ENCODE results near the gene SOCS7.

SOCS7 gene

GRCh38 chr17:38324141-38324697, 27.4 kb upstream of the SOCS7 start:
- TF ChIP-seq CTCF (conservative IDR thresholded peaks at IDR 0.05) = no peak
- no peak overlapping the region for H3K27ac ChIP-seq

- 0 out of 2 replicates have a peak overlapping the region, but pooled peaks have one; percentile 14 for H3K27ac ChIP-seq
- TF ChIP-seq CTCF (conservative IDR thresholded peaks at IDR 0.05) = no peak
Observed at GRCh38 chr17:38324772-38325171, 26.9 kb upstream of the SOCS7 start.

- H3K27ac ChIP-seq = peak overlapping the region; percentile 14; the same call in 1 of the 2 replicates
- TF ChIP-seq CTCF (conservative IDR thresholded peaks at IDR 0.05) = no peak
Observed at GRCh38 chr17:38325221-38325851, 26.3 kb upstream of the SOCS7 start.

GRCh38 chr17:38326996-38327792, 24.4 kb upstream of the SOCS7 start:
- peak overlapping the region; percentile 88 for H3K27ac ChIP-seq
- no peak for TF ChIP-seq CTCF (conservative IDR thresholded peaks at IDR 0.05)

GRCh38 chr17:38327936-38328335, 23.7 kb upstream of the SOCS7 start:
- no peak for TF ChIP-seq CTCF (conservative IDR thresholded peaks at IDR 0.05)
- peak overlapping the region; percentile 88 for H3K27ac ChIP-seq

- TF ChIP-seq CTCF (conservative IDR thresholded peaks at IDR 0.05) = no peak
- H3K27ac ChIP-seq = peak overlapping the region; percentile 88
Observed at GRCh38 chr17:38328620-38329019, 23.0 kb upstream of the SOCS7 start.

GRCh38 chr17:38329284-38329683, 22.4 kb upstream of the SOCS7 start:
- H3K27ac ChIP-seq = peak overlapping the region; percentile 88
- TF ChIP-seq CTCF (conservative IDR thresholded peaks at IDR 0.05) = no peak
